ENCODE results near the gene DCAF4.
A peak's percentile ranks its signal among the peaks of the same experiment; 100 is the strongest.

Gene DCAF4

GRCh38 chr14:72898448-72898847 is 27.8 kb upstream of the DCAF4 start:
- DNase-seq, result no peak

- DNase-seq, result no peak
These were observed 24.9 kb upstream of the DCAF4 start for GRCh38 chr14:72901361-72901760.

DNA sequence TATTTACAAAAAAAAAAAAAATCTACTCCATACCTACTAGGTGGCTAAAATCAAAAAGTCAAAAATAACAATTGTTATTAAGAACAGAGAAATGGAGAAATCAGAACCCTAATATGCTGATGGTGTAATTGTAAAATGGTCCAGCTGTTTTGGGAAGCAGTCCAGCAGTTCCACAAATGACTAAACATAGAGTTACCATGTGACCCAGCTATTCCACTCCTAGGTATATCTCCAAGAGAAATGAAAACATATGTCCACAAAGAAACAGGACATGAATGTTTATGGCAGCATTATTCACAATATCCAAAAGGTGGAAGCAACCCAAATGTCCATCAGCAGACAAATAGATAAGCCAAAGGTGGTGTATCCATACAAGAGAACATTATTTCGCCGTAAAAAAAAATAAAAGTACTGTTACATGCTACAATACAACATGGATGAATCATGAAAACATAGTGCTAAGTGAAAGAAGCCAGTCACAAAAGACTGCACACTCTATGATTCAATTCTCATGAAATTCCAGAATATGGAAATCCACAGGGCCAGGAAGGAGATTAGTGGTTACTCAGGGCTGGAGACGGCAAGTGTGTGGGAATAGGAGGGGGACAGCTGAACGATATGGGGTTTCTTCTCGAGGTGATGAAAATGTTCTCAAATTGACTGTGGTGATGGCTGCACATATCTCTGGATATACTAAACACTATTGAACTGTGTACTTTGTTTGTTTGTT is 23.3 kb upstream of the DCAF4 start:
- no peak for DNase-seq

DNA sequence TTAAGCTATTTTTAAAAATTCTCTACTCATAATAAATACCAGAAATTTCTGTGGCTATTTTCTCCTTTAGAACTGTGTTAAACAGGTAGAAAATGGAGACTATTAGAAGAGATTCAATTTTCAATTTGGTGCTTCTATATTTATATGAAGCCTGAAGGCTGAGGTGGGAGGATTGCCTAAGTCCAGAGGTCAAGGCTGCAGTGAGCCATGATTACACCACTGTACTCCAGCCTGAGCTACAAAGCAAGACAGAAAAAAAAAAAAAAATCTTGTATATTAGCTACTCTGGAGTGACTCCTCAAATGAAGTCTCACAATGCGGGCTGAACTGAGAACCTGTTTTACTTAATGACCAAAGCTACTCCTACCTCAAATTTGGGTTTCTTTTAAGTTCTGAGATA is 22.5 kb upstream of the DCAF4 start:
- DNase-seq, result no peak

- no peak for DNase-seq
These were observed 22.0 kb upstream of the DCAF4 start for GRCh38 chr14:72904218-72904617.

- peak; percentile 83 for DNase-seq
These were observed 21.3 kb upstream of the DCAF4 start for GRCh38 chr14:72904840-72905561.

DNA sequence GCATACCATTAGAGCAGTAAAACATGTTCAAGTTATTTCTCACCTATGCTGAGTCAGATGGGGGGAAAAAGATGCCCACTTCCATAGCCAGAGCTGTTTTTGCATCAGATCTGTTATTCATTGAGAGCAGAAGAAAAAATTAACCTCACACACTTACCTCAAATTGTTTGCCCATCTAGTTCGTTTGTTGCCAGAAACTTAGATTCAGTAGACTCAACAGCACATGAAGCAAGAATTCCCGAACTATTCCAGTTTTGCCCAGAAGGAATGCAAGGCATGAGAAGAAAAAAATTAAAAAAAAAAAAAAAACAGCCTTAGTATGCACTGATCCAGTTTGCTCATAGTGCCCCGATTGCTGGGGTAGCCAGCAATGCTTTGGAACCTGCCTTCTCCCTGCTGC is 19.9 kb upstream of the DCAF4 start:
- peak; percentile 96 for DNase-seq

DNA sequence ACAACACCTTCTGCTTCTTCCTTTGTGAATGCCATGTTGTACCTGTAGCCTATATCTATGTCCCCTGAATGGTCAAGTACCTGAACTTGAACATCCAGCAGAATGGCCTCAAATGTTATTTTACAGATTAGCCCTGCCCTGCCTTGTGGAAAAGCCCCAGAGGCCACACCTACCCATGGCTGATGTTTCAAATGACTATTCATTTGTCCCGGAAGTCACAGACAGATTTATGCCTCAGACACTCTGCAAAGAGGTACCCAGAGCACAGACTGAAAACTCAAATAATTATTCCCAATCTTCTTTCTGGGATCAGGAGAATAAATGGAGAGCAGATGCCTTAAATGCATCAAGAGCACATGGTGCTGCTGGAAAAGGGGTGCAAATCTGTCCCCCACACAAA is 19.4 kb upstream of the DCAF4 start:
- no peak for DNase-seq

DNA sequence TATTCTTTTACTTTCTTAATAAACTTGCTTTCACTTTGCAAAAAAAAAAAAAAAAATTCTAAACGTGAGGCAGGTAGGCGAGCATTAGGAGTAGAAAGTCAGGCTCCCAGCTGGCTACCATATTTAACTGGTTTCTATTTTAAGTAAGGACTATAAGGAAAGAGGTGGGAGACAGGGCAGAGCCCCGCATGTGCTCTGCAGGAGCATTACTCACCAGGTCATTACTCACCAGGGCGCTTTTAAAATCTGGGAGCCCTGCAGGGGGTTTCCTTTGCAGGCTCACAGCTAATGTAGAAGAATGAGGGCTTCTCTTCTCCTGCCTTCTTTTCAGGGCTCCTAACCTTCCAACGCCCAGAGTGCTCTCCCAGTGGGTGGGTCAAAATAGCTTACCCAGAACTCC is 18.4 kb upstream of the DCAF4 start:
- DNase-seq, result peak; percentile 88

- DNase-seq, result no peak
These were observed 17.1 kb upstream of the DCAF4 start for GRCh38 chr14:72909163-72909562.

- DNase-seq, result no peak
These were observed 12.5 kb upstream of the DCAF4 start for GRCh38 chr14:72913809-72914208.

GRCh38 chr14:72916174-72916573 is 10.1 kb upstream of the DCAF4 start:
- DNase-seq, result no peak

GRCh38 chr14:72917094-72917802 is 9.0 kb upstream of the DCAF4 start:
- no peak for DNase-seq

GRCh38 chr14:72920008-72920407 is 6.3 kb upstream of the DCAF4 start:
- no peak for DNase-seq

GRCh38 chr14:72921396-72921795 is 4.9 kb upstream of the DCAF4 start:
- DNase-seq, result no peak

DNA sequence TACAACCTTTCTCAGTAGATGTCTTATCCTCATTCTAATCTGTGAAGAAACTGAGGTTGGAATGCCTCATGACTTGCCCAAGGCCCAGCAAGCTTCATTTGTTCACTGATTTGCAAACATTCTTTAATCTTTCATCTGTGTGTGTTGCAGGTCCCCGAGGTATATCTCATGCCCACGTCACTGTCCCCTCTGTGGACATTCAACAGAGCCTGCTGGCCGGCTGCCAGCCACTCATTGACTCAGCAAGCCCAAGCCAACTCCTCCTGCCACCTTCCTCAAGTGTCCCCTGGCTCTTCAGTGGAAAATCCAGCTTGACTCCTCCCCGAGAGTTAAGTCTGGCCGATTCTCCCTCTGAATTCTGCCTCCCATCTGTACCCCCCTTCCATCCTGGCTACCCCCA is 1.9 kb upstream of the DCAF4 start:
- no peak for DNase-seq

GRCh38 chr14:72925171-72925759 is 999 bp upstream of the DCAF4 start:
- DNase-seq, result no peak

GRCh38 chr14:72925815-72926291 is 411 bp upstream of the DCAF4 start:
- DNase-seq, result no peak

DNA sequence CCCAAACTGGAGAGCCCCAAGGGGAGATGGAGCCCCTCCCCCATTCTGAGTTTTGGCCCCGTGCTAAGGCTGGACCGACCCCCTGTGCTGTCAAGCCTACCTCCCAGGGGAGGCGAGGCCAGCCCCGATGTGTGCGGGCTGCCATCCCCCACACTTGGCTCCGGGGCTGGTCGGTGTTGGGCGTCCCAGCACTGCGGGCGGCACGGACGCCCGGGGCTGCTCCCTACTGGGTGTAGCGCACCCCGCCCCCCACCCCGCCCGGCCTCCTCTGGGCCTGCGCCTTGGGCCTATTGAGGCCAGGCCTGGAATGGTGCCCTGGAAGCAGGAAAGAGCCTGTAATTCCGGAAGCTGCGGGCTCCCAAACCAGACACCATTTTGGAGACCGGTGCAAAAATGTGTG is 2.6 kb downstream of the DCAF4 start:
- DNase-seq, result no peak

DNA sequence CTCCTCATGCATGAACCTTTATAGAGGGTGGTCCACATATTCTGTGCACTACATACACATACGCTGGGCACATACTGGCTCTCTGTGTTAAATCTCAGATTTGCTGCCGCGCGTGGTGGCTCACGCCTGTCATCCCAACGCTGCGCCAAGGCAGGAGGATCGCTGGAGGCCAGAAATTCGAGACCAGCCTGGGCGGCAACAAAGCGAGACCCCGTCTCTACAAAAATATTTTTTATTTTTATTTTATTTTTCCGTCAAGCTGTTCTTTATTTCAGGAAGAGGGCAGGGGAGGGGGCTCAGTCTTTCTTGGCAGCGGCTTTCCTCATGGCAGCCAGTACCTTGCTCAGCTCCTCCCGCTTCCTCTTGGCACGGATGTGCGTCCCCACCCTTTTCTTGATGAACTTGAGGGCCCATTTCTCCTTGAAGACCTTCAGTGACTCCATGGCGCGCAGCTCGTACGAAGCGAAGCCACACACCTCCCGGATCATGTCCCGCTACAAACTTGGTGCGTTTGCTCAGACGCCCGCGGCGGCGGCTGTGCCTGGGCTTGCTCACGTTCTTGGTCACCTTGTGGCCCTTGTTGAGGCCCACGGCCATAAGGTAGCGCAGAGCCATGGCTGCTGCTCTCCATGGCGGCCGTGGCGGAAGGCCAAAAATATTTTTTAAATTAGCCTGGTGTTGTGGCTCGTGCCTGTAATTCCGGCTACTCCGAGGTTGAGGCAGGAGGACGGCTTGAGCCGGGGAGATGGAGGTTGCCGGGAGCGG is 3.2 kb downstream of the DCAF4 start:
- DNase-seq, result no peak

DNA sequence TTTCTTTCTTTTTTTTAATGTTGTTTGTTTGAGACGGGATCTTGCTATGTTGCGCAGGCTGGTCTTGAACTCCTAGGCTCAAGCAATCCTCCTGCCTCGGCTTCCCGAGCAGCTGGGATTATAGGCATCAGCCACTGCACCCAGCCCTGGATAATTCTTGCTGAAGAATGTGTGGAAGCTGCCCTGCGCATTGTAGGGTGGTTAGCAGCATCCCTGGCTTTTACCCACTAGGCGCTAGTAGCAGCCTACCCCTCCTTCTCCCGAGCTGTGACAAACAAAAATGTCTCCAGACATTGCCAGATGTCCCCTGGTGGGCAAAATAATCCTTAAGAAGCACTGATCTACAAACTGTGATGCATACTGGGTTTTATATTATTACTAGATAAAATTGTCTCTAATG is 6.6 kb downstream of the DCAF4 start:
- no peak for DNase-seq

GRCh38 chr14:72939630-72940029 is 13.4 kb downstream of the DCAF4 start:
- no peak for DNase-seq
